HFFc6 (cell line): ENCODE results near the gene TMEM121. TPM values are rescaled to one million over a fixed set of nuclear protein-coding genes. Genes with fewer than 3 reads are reported as not detected.
A peak's percentile ranks its signal among the peaks of the same experiment; 100 is the strongest.

Source experiments
- DNase-seq: peaks from one replicate; pipeline ENCODE4 v3.0.0-alpha.2; 2018
- H3K27ac Mint-ChIP-seq: 2 replicates; pipeline ENCODE4 v1.8.0; 2020; ENCODE audit warnings: mild to moderate bottlenecking, mixed read lengths
- H3K27me3 Mint-ChIP-seq: 2 replicates; pipeline ENCODE4 v1.8.0; 2021; ENCODE audit warnings: mild to moderate bottlenecking, moderate library complexity, mixed read lengths; ENCODE audit not compliant: insufficient read depth
- H3K36me3 Mint-ChIP-seq: 2 replicates; pipeline ENCODE4 v1.8.0; 2021; ENCODE audit warnings: low read depth, mixed read lengths
- H3K4me1 Mint-ChIP-seq: 2 replicates; pipeline ENCODE4 v1.8.0; 2020; ENCODE audit warnings: low read depth, mixed read lengths
- H3K4me3 Mint-ChIP-seq: 2 replicates; pipeline ENCODE4 v1.8.0; 2020; ENCODE audit warnings: mild to moderate bottlenecking, moderate library complexity, mixed read lengths
- H3K9me3 Mint-ChIP-seq: 2 replicates; pipeline ENCODE4 v1.8.0; 2020; ENCODE audit warnings: mild to moderate bottlenecking, mixed read lengths
- total RNA-seq, 6 experiments: library from RNA; stranded (reverse); fragmentation: NEBNext Ultra II Directional; extraction: Animal tissue kit (Norgen Biotek cat#: 25700); gene quantifications; 2 replicates in 1 of 6; 3 replicates in 5 of 6; pipeline ENCODE4 v1.2.3, GENCODE V29; 2021
- TF ChIP-seq, protein P1 (sequence below): fragments of 200-600 bp; sonication (generic); IDR thresholded peaks from 2 replicates; pipeline ENCODE4 v1.5.0; 2021; ENCODE audit warnings: antibody characterized with exemption, mild to moderate bottlenecking

The TMEM121 gene
- total RNA-seq, 6 experiments from 2014 or later: 3.0 to 4.2 (median 3.4) TPM

DNA sequence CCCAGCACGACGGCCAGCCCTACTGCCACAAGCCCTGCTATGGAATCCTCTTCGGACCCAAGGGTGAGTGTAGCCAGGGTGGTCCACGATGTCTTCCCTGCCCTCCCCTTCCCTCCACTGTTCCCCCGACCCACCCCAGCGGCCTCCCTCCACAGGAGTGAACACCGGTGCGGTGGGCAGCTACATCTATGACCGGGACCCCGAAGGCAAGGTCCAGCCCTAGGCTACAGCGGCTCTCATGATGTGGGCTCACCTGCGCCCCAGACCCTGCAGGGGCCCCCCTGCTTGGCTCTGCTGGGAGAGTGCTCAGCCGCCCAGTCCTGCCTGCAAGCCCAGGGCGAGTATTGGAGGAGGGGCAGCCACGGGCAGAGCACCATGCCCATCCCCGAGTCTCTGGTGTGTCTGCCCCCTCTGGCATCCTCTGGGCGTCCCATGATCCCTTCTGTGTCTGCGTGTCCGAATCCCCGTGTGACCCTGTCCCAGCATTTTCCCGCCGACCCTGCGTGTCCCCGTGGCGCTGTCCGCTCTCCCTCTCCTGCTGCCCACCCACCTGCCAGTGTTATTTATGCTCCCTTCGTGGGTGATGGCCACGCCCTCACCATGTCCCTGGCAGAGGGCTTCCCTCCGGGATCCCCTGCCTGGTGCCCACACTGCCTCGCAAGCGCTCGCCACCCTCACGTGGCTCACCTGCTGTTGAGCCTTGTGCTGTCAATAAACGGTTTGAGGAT is 46.8 kb upstream of the TMEM121 start:
- TF ChIP-seq, protein P1, sequence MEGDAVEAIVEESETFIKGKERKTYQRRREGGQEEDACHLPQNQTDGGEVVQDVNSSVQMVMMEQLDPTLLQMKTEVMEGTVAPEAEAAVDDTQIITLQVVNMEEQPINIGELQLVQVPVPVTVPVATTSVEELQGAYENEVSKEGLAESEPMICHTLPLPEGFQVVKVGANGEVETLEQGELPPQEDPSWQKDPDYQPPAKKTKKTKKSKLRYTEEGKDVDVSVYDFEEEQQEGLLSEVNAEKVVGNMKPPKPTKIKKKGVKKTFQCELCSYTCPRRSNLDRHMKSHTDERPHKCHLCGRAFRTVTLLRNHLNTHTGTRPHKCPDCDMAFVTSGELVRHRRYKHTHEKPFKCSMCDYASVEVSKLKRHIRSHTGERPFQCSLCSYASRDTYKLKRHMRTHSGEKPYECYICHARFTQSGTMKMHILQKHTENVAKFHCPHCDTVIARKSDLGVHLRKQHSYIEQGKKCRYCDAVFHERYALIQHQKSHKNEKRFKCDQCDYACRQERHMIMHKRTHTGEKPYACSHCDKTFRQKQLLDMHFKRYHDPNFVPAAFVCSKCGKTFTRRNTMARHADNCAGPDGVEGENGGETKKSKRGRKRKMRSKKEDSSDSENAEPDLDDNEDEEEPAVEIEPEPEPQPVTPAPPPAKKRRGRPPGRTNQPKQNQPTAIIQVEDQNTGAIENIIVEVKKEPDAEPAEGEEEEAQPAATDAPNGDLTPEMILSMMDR: no peak
- H3K4me1 Mint-ChIP-seq: peaks cover 22% of the 10 kb centered on the region
- DNase-seq: no peak
- peaks cover 4% of the 10 kb centered on the region; the same call in 1 of the 2 replicates for H3K9me3 Mint-ChIP-seq
- no peak overlapping the region for H3K27ac Mint-ChIP-seq
- peaks cover 16% of the 10 kb centered on the region for H3K27me3 Mint-ChIP-seq
- H3K4me3 Mint-ChIP-seq: no peak overlapping the region
- no peaks in the 10 kb centered on the region for H3K36me3 Mint-ChIP-seq

DNA sequence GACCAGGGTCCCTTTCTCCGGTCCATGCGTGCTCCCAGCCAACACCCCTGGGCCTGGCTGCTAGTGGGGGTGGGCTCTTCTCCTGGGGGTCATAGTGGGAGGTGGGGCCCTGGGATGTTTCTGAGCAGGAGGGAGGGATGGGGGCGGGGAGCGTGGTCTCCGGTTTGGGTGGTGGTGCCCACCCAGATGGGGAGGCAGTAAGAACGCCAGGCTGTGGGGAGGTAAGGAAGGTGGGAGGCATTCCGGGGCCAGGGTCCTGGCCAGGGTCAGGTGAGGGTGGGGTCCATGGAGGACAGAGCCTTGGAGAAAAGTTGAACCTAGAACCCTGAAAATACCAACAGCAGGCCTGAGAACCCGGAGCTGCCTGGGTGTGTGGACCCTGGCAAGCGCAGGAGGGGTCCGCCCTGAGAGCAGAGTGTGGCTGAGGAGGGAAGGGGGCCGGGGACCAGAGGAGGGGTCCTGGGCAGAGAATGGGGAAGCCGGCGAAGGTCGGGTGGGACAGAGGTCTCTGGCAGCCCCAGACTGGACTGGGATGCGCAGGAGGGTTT is 46.1 kb upstream of the TMEM121 start:
- Mint-ChIP-seq H3K9me3 (peaks cover 4% of the 10 kb centered on the region; the same call in 1 of the 2 replicates), H3K4me1 (peaks cover 24% of the 10 kb centered on the region), H3K36me3 (no peaks in the 10 kb centered on the region), H3K4me3 (peak overlapping the region; percentile 87; the same call in 1 of the 2 replicates), H3K27ac (peak overlapping the region; percentile 100), H3K27me3 (peaks cover 16% of the 10 kb centered on the region)
- TF ChIP-seq, protein P1: no peak
- no peak for DNase-seq

- peak; percentile 82 for DNase-seq
- Mint-ChIP-seq H3K4me1 (peaks cover 24% of the 10 kb centered on the region), H3K4me3 (peak overlapping the region; percentile 87), H3K27ac (peak overlapping the region; percentile 100), H3K36me3 (no peaks in the 10 kb centered on the region), H3K27me3 (peaks cover 16% of the 10 kb centered on the region), H3K9me3 (peaks cover 4% of the 10 kb centered on the region; the same call in 1 of the 2 replicates)
- TF ChIP-seq, protein P1: peak; percentile 100
Measured at GRCh38 chr14:105480807-105481801, 45.3 kb upstream of the TMEM121 start.

DNA sequence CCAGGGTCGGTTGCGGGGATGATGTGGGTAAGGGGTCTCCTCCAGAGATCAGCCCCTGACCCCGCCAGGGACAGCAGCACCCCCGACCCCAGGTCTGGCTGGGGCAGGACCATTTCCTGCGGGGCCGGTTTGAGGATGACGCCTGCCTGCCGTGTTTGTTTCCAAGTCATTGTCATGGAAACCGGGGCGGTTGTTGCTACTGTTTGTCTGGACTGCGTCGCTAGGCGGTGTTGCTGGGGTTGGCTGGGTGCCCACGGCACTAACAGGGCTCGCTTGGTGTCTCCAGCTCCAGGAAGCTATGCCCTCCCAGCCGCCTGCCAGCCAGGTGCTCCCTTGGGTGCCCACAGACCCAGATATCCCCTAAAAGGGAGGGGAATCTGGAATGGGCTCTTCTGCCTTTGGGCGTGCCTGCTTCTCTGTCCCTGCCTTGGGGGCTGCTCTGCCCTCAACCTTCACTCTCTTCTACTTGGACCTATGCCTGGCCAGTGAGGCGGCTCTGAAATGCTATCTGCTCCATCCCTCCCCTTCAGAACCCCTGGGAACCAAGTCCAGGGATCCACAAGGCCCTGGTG is 44.4 kb upstream of the TMEM121 start:
- H3K27ac Mint-ChIP-seq: peak overlapping the region; percentile 100
- H3K4me3 Mint-ChIP-seq: peak overlapping the region; percentile 87
- peaks cover 4% of the 10 kb centered on the region; the same call in 1 of the 2 replicates for H3K9me3 Mint-ChIP-seq
- DNase-seq: peak; percentile 99
- TF ChIP-seq, protein P1: peak; percentile 42
- H3K27me3 Mint-ChIP-seq: peaks cover 16% of the 10 kb centered on the region
- H3K36me3 Mint-ChIP-seq: no peaks in the 10 kb centered on the region
- peaks cover 24% of the 10 kb centered on the region for H3K4me1 Mint-ChIP-seq

- peaks cover 12% of the 10 kb centered on the region for H3K27me3 Mint-ChIP-seq
- H3K27ac Mint-ChIP-seq: peak overlapping the region; percentile 100
- no peaks in the 10 kb centered on the region; the same call in 1 of the 2 replicates for H3K9me3 Mint-ChIP-seq
- no peak for DNase-seq
- no peaks in the 10 kb centered on the region for H3K36me3 Mint-ChIP-seq
- peak overlapping the region; percentile 87 for H3K4me3 Mint-ChIP-seq
- peaks cover 24% of the 10 kb centered on the region for H3K4me1 Mint-ChIP-seq
- TF ChIP-seq, protein P1: no peak
Measured at GRCh38 chr14:105482486-105483110, 43.8 kb upstream of the TMEM121 start.
